Aorta (tissue), 5 donors: ENCODE results near the gene ATP5PD. TPM values are rescaled to one million over a fixed set of nuclear protein-coding genes. Genes with fewer than 3 reads are reported as not detected.

Source experiments
- ATAC-seq: fragments of 200-7000 bp; cut with Tn5 transposase; one replicate; pipeline ENCODE4 v1.9.1; 2022; ENCODE audit warnings: moderate library complexity; ENCODE audit not compliant: low FRiP score
- DNase-seq, 2 donors: peaks; one replicate each; pipeline ENCODE4 v3.0.0-alpha.2; 2020
- H3K27ac ChIP-seq, 2 donors: one replicate each; pipeline ENCODE4 v1.5.1; 2013; ENCODE audit warnings: low read length in 2 of 2, mild to moderate bottlenecking in 2 of 2, moderate library complexity in 2 of 2, control low read depth in 1 of 2, inconsistent platforms in 1 of 2, low read depth in 1 of 2
- H3K27me3 ChIP-seq, 2 donors: one replicate each; pipeline ENCODE4 v1.6.1; 2013; ENCODE audit warnings: control low read depth in 1 of 2, low read length in 1 of 2, mild to moderate bottlenecking in 1 of 2, moderate library complexity in 1 of 2; ENCODE audit not compliant: insufficient read depth in 2 of 2, control insufficient read depth in 1 of 2
- H3K36me3 ChIP-seq, 2 donors: one replicate each; pipeline ENCODE4 v1.6.1; 2013; ENCODE audit warnings: control low read depth in 1 of 2, low read length in 1 of 2, mild to moderate bottlenecking in 1 of 2; ENCODE audit not compliant: insufficient read depth in 2 of 2, control insufficient read depth in 1 of 2
- H3K4me1 ChIP-seq, 2 donors: one replicate each; pipeline ENCODE4 v1.6.1; 2013; ENCODE audit warnings: low read length in 2 of 2, control low read depth in 1 of 2, mild to moderate bottlenecking in 1 of 2, moderate library complexity in 1 of 2; ENCODE audit not compliant: insufficient read depth in 2 of 2, control insufficient read depth in 1 of 2
- H3K4me3 ChIP-seq, 2 donors: one replicate each; pipeline ENCODE4 v1.5.1; 2013; ENCODE audit warnings: low read length in 2 of 2, control low read depth in 1 of 2, mild to moderate bottlenecking in 1 of 2
- H3K9me3 ChIP-seq: one replicate; pipeline ENCODE4 v1.6.1; 2013; ENCODE audit warnings: mild to moderate bottlenecking, low read length; ENCODE audit not compliant: control insufficient read depth
- WGBS, 2 donors: extraction: QIAGEN DNeasy Blood & Tissue Kit; methylation state at CpG; one replicate each; pipeline ENCODE4 v1.1.7; 2013; 5-methylcytosine and 5-hydroxymethylcytosine counted together
- intact Hi-C, 2 donors: fragments of 100-400 bp; cut with DNase I; formaldehyde crosslinking; loops; one replicate each; pipeline versions ENCODE4 v1.14.2 to v1.15.0; 2022
- long read RNA-seq, 2 donors: library from polyadenylated mRNA; unstranded; transcript quantifications; one replicate each; pipeline ENCODE4 v2.0.0, GENCODE V29; 2020 to 2021
- polyA plus RNA-seq, 2 donors: library from polyadenylated mRNA; stranded (reverse); fragments of 200-250 nt; gene quantifications; one replicate each; pipeline ENCODE4 v1.2.3, GENCODE V29; 2013
- total RNA-seq, 2 donors: library from RNA; stranded (reverse); fragmentation: NEBNext Ultra II Directional; extraction: Animal tissue kit (Norgen Biotek cat#: 25700); gene quantifications; one replicate each; pipeline ENCODE4 v1.2.1, GENCODE V29; 2021
- donor health status: healthy with polysubstance abuse.
- donor health status: Bipolar disorder and iron deficiency.
- donor health status: DM: no; HTN: no; CAD: no.
- donor health status: DM: no; HTN: no; CAD: no.
- donor health status: DM: yes; HTN: yes; CAD: no.

Gene ATP5PD
- total RNA-seq: 100 to 1,000 TPM; 136 to 149 TPM
- polyA plus RNA-seq: 100 to 1,000 TPM; 349 to 520 TPM
- long read RNA-seq, donor 1, transcript ATP5PD-201 (6 exons, 603 nt): major isoform, 18 of 23 reads
- long read RNA-seq, donor 1, partial matches to known transcripts: 4 of 23 reads
- long read RNA-seq, donor 1, other reads (novel, unspliced or antisense): 1 of 23 reads
- long read RNA-seq, donor 2, transcript ATP5PD-201 (6 exons, 603 nt): major isoform, 30 of 34 reads
- long read RNA-seq, donor 2, partial matches to known transcripts: 1 of 34 reads
- long read RNA-seq, donor 2, other reads (novel, unspliced or antisense): 2 of 34 reads

DNA sequence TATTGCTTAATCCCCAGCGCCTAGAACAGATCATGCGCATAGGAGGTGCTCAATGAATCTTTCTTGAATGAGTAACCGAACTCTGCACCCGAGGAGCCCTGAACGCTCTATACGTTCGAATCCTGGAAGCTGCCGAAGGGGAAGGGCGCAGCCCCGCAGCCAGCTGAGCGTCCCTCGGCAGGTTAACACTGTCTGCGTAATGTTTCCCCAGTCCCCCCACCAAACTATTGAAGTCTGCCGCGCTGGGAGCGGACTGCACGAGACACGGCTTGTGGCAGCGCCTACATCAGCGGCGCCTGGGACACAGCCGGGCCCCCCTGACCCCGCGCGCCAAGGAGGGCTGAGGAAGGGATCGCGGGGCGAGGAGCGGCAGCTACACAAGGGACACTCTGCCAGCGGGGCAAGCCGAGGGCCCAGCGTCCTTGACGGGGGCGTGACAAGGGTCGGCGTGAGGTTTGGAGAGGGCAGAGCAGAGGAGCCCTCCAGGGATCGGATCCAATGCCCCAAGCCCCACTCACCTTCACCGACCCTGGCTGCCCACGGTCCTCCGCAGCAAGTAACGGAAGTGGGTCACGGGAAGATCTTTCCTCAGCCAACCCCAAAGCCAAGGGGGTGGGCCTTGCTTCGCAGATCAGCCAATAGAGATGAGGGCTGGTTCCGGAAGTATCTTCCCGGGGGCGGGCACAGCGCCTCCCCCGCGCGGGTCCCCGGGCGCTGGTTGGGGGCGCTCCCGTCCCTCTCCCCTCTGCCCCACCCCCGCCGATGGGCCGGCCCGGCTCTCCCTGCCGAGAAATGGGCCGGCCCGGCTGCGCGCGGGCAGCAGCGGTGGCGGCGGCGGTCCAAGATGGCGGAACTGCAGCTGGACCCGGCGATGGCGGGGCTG is at the start of gene ATP5PD, which contains the start of gene KCTD2:
Gene ATP5PD (minus strand): TSS at position 563 of the 883 bp plus-strand sequence. CDS start 4,319 bp downstream, outside the sequence.
Gene KCTD2 (plus strand): TSS at position 819 of the 883 bp plus-strand sequence. CDS start 26 bp downstream, at position 845.
- Histone ChIP-seq H3K4me1 (peaks cover 0 to 2% of the 10 kb centered on the region in 2 donors), H3K36me3 (peaks cover 0 to 2% of the 10 kb centered on the region in 2 donors), H3K27ac (peak within 1 kb of the TSS; percentile 47 to 99), H3K9me3 (no peaks in the 10 kb centered on the region), H3K27me3 (no peaks in the 10 kb centered on the region), H3K4me3 (peak within 1 kb of the TSS; percentile 96 to 99)
- peak; percentile 98 for DNase-seq
- 0% methylated on average over 66 to 72 of the region's 72 CpGs for WGBS, 2 donors
- peak; percentile 100 for ATAC-seq
- intact Hi-C loops: loop anchor here in 1 of 2 donors (5.0 kb wide), 1 partner anchor 61 kb away; the partner anchor contains the start of gene ARMC7

DNA sequence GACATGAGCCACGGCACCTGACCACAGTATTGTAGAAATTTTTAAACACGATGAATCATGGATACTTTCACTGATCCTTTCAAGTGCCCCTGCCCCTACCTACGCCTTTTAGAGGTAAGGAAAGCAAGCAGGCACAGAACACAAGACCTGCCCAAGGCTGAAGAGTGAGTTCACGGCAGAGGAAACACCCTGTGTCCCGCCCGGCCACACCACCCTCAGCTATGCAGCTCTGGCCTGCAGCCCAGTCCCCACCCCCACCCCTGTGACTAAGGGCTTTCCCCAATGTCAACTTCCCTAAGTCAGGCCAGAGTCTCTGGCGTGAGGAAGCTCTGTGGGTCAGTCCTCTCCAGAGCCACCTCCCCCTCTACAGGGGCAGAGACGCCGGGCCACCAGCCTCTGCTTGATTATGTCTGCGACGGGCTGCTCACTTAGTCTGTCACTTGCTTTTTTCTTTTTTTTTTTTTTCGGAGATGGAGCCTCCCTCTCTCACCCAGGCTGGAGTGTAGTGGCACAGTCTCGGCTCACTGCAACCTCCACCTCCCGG is 49.4 kb upstream of the ATP5PD start:
- DNase-seq (peak; percentile 80 to 82), ATAC-seq (peak; percentile 37)
- WGBS, 2 donors: 57 to 58% methylated on average over 12 to 14 of the region's 14 CpGs
- Histone ChIP-seq H3K27me3 (no peaks in the 10 kb centered on the region), H3K36me3 (no peaks in the 10 kb centered on the region), H3K4me1 (no peaks in the 10 kb centered on the region), H3K9me3 (no peaks in the 10 kb centered on the region), H3K4me3 (no peak overlapping the region), H3K27ac (no peak overlapping the region)
- intact Hi-C loops: no loop called here

DNA sequence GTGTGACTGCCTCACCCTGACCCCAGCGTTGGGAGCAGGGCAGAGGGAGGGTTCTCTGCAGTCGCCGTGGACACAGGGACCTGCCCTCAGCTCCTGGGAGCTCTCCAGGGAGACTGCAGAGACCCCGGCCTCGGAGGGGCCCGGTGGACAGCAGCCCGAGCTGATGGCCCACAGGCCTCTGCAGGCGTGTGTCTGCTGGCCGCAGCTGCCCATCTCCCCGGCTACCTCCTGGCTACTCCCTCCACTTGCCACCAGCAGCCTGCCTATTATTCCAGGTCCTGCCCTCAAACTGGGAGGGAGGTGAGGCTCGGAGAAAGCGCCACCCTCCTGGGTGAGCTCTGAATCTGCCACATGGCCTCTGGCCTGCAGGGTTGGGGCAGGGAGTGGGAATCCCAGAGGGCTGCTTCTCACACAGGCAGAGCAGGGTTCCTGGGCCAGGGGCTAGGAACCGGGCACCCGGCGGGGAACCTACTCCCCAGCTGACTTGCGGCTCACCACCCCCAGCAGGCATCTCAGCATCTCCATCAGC is 48.2 kb upstream of the ATP5PD start:
- no peaks in the 10 kb centered on the region for H3K36me3 ChIP-seq
- no peak overlapping the region for H3K4me3 ChIP-seq
- no peaks in the 10 kb centered on the region for H3K9me3 ChIP-seq
- 80 to 81% methylated on average over 15 to 16 of the region's 16 CpGs for WGBS, 2 donors
- DNase-seq: no peak
- no peak overlapping the region for H3K27ac ChIP-seq
- no peaks in the 10 kb centered on the region for H3K27me3 ChIP-seq
- ATAC-seq: no peak
- intact Hi-C loops: no loop called here
- no peaks in the 10 kb centered on the region for H3K4me1 ChIP-seq

DNA sequence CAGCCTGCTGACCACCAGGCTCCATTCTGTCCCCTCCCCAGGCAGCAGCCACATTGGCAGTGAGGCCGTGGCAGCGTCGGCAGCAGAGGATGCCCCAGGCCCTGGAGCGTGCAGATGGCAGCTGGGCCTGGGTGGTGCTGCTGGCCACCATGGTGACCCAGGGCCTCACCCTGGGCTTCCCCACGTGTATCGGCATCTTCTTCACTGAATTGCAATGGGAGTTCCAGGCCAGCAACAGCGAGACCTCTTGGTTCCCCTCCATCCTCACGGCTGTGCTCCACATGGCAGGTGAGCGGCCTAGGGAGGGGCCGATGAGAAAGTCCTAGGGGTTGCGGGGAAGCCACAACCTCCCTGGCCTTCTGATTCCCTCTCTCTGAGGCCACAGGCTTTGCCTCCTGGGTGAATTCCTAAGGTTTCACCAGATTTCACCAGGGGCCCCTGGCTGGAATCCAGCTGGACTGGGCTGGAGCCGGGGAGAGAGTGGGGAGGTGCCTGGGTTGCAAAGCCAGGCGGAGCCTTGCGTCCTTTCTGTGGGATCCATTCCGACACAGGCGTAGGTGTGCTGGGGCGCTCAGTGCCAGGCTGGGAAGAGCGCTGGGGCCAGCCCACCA is 46.9 kb upstream of the ATP5PD start:
- DNase-seq (no peak), ATAC-seq (no peak)
- intact Hi-C loops: no loop called here
- no peaks in the 10 kb centered on the region for H3K9me3 ChIP-seq
- no peaks in the 10 kb centered on the region for H3K4me1 ChIP-seq
- no peak overlapping the region for H3K27ac ChIP-seq
- H3K27me3 ChIP-seq: no peaks in the 10 kb centered on the region
- H3K4me3 ChIP-seq: no peak overlapping the region
- no peaks in the 10 kb centered on the region for H3K36me3 ChIP-seq
- WGBS, 2 donors: 91 to 93% methylated on average over 18 of the region's 18 CpGs

DNA sequence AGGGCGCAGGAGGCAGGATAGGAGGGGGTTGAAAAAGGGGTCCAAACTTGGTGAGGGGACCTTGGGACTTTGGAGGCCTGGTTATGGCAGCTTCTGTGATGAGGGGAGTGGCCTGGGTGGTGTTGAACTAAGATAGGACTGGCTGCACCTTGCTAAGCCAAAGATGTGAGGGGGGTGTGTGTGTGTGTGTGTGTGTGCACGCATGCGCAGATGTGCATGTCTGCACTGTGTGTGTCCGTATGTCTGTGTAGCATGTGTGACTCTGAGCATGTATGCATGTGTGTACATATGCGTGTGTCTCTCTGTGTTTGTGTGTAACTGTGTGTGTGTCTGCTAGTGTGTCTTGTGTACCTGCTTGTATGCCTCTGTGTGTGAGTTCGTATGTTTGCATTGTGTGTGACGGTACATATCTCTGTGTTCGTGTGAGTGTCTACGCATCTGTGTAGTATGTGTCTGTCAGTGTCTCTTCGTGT is 45.1 kb upstream of the ATP5PD start:
- WGBS, 2 donors: 82 to 85% methylated on average over 10 of the region's 10 CpGs
- Histone ChIP-seq H3K9me3 (no peaks in the 10 kb centered on the region), H3K27ac (no peak overlapping the region), H3K4me3 (no peak overlapping the region), H3K27me3 (no peaks in the 10 kb centered on the region), H3K36me3 (no peaks in the 10 kb centered on the region), H3K4me1 (no peaks in the 10 kb centered on the region)
- intact Hi-C loops: no loop called here
- DNase-seq (no peak), ATAC-seq (no peak)

DNA sequence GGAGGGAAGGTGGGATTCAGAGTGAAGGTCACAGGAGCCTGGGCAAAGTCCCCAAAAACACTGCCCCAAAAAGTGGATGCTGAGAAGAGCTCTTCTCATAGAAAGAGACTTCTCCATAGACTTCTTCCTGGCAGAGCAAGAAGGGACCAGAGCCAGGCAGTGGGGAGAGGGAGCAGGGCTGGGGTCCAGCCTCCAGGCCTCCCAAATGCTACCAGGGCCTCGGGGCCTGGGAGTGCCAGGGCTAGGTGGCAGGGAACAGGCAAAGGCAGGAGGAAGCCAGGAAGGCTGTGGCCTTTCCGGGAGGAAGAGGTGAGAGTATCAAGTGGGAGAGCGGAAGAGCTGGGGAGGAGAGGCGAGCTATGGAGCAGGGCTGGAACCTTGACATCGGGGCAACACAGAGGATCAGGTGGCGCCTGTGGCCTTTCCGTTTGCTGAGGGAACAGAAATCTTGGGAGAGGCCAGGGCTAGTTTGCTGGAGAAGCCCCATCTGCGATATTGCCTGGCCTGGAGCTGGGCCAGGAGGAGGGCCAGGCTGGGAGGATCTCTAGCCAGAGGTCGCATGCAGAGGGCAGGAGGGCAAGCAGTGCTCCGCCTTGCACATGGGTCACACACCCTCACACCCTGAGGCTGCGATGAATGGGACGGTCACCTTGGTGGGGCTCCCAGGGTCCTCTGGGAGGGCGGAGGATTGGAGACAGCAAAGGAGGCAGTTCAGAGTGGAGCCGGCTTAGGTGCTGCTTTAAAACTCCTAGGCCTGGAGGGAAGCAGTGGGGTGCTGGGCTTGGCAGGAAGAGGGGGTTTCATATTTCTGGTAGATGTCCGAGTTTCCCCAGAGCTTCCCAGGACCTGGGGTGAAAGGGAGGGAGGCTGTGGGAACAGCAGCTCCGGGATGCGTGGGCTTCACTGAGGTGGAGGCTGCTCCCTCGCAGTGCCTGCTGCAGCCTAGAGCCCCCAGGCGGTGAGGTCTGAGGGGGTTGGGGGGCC is 44.4 kb upstream of the ATP5PD start:
- intact Hi-C loops: no loop called here
- 74 to 79% methylated on average over 19 of the region's 19 CpGs for WGBS, 2 donors
- no peak for ATAC-seq
- Histone ChIP-seq H3K9me3 (no peaks in the 10 kb centered on the region), H3K4me3 (no peak overlapping the region), H3K27ac (no peak overlapping the region), H3K27me3 (no peaks in the 10 kb centered on the region), H3K4me1 (no peaks in the 10 kb centered on the region), H3K36me3 (no peaks in the 10 kb centered on the region)
- DNase-seq: no peak

DNA sequence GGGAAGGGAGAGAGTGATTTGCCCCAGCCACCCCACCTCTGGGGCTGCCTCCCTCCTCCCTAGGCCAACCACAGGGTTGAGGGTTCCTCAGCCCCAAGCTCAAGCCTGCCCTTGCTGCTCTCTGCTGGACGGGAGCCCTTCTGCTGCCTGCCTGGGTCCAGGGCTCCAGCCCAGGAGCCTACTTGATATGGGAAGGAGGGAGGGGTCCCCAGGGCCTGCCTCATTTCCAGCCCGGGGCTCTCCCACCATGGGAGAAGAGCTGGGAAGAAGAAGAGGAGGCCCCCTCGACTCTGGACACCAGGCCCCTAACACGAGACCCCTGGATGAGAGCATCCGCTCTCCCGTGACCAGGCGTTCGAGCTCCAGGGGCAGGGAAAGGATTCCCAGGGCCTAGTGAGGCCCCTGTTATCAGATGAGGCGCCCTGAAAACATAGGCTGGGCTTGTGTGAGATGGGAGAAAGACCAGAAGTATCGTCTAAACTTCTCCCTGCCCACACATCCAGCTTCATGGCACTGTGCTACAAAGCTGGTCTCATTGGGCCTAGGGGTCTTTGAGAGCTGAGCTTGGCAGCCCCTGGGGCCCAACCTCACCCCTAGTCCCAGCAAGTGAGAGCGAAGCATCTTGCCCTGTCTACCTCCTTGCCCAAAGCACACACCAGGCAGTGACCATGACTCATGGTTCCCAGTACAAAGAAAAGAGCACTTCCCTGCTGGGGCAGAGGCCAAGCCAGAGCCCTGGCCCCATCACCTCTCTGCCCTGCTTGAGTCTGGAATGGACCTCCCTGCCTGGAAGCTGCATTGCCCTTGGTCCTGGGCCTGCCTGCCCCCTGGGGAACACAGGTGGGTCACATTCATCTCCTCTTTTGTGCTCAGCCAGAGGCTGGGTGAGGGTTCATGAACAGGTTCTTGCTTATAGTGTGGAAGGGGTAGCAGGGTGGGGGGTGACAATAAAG is 42.0 kb upstream of the ATP5PD start:
- Histone ChIP-seq H3K9me3 (no peaks in the 10 kb centered on the region), H3K27me3 (no peaks in the 10 kb centered on the region), H3K27ac (no peak overlapping the region), H3K36me3 (no peaks in the 10 kb centered on the region), H3K4me1 (no peaks in the 10 kb centered on the region), H3K4me3 (no peak overlapping the region)
- 80 to 87% methylated on average over 11 of the region's 11 CpGs for WGBS, 2 donors
- DNase-seq (no peak), ATAC-seq (no peak)
- intact Hi-C loops: no loop called here
